CD14-positive monocyte (primary cell): ENCODE measurements around the gene HAND1. TPM values are rescaled to one million over a fixed set of nuclear protein-coding genes. Genes with fewer than 3 reads are reported as not detected.

ENCODE experiments used
- DNase-seq, 3 donors: peaks; one replicate each; pipeline ENCODE4 v3.0.0-alpha.2; 2011 to 2022
- H2AFZ ChIP-seq: 2 replicates; pipeline ENCODE4 v1.6.0; 2012; ENCODE audit warnings: mild to moderate bottlenecking, low read depth, low read length, inconsistent platforms; ENCODE audit not compliant: insufficient read depth, poor library complexity, severe bottlenecking
- H3K27ac ChIP-seq, 2 donors: 1 replicate in 1 of 2; 2 replicates in 1 of 2; pipeline ENCODE4 v1.5.1; 2012 to 2013; ENCODE audit warnings: low read length in 2 of 2, control low read depth in 1 of 2, inconsistent platforms in 1 of 2, low read depth in 1 of 2, mild to moderate bottlenecking in 1 of 2
- H3K27me3 ChIP-seq, 2 donors: one replicate each; pipeline versions ENCODE4 v1.6.0 to v1.6.1; 2011 to 2013; ENCODE audit warnings: low read length in 2 of 2; ENCODE audit not compliant: control insufficient read depth in 2 of 2, insufficient read depth in 2 of 2
- H3K36me3 ChIP-seq, 2 donors: replicated peaks in 1 of 2; 1 replicate in 1 of 2; 2 replicates in 1 of 2; pipeline versions ENCODE4 v1.5.1 to v1.6.1; 2012 to 2013; ENCODE audit warnings: low read length in 2 of 2, control low read depth in 1 of 2, inconsistent platforms in 1 of 2, mild to moderate bottlenecking in 1 of 2; ENCODE audit not compliant: insufficient read depth in 2 of 2, control insufficient read depth in 1 of 2
- H3K4me1 ChIP-seq, 2 donors: 1 replicate in 1 of 2; 2 replicates in 1 of 2; pipeline versions ENCODE4 v1.5.1 to v1.6.1; 2012 to 2013; ENCODE audit warnings: low read length in 2 of 2, control low read depth in 1 of 2, inconsistent platforms in 1 of 2, mild to moderate bottlenecking in 1 of 2, moderate library complexity in 1 of 2; ENCODE audit not compliant: insufficient read depth in 2 of 2, control insufficient read depth in 1 of 2
- H3K4me2 ChIP-seq: replicated peaks from 2 replicates; pipeline ENCODE3; 2012; ENCODE audit warnings: low read length, moderate library complexity, mild to moderate bottlenecking; ENCODE audit not compliant: poor library complexity, severe bottlenecking; ENCODE audit errors: extremely low read depth
- H3K4me3 ChIP-seq, 3 experiments: fragments of 200-600 bp in 1 of 3; sonication (generic) in 1 of 3; replicated peaks in 1 of 3; 1 replicate in 2 of 3; 2 replicates in 1 of 3; pipeline ENCODE4 v1.5.1; 2011 to 2013; ENCODE audit warnings: low read length in 3 of 3, mild to moderate bottlenecking in 3 of 3, control low read depth in 2 of 3, low read depth in 2 of 3, inconsistent platforms in 1 of 3, moderate library complexity in 1 of 3
- H3K79me2 ChIP-seq: 2 replicates; pipeline ENCODE4 v1.6.0; 2012; ENCODE audit warnings: mild to moderate bottlenecking, control low read depth, inconsistent platforms, low read length, moderate library complexity; ENCODE audit not compliant: insufficient read depth
- H3K9ac ChIP-seq: 2 replicates; pipeline ENCODE4 v1.6.0; 2017; ENCODE audit warnings: low read length, mild to moderate bottlenecking; ENCODE audit not compliant: insufficient read depth, poor library complexity, severe bottlenecking
- H3K9me3 ChIP-seq, 2 donors: replicated peaks in 1 of 2; 1 replicate in 1 of 2; 2 replicates in 1 of 2; pipeline versions ENCODE4 v1.5.1 to v1.6.1; 2012 to 2013; ENCODE audit warnings: low read length in 2 of 2, control low read depth in 1 of 2; ENCODE audit not compliant: control insufficient read depth in 1 of 2, insufficient read depth in 1 of 2
- H4K20me1 ChIP-seq: 2 replicates; pipeline ENCODE4 v1.6.0; 2012; ENCODE audit warnings: mild to moderate bottlenecking, low read length, control low read depth, moderate library complexity; ENCODE audit not compliant: insufficient read depth
- H3K27ac Mint-ChIP-seq, 7 donors: one replicate each; pipeline ENCODE4 v1.8.0; 2020; ENCODE audit warnings: mild to moderate bottlenecking in 7 of 7, mixed read lengths in 7 of 7, moderate library complexity in 6 of 7, inconsistent platforms in 2 of 7
- H3K27me3 Mint-ChIP-seq, 3 donors: one replicate each; pipeline ENCODE4 v1.8.0; 2021 to 2022; ENCODE audit warnings: low read depth in 3 of 3, mild to moderate bottlenecking in 3 of 3, mixed read lengths in 3 of 3, moderate library complexity in 3 of 3, inconsistent platforms in 1 of 3
- H3K36me3 Mint-ChIP-seq, 2 donors: one replicate each; pipeline ENCODE4 v1.8.0; 2020; ENCODE audit warnings: mixed read lengths in 2 of 2, inconsistent platforms in 1 of 2, mild to moderate bottlenecking in 1 of 2
- H3K4me1 Mint-ChIP-seq: one replicate; pipeline ENCODE4 v1.8.0; 2020; ENCODE audit warnings: mild to moderate bottlenecking, mixed read lengths
- H3K4me3 Mint-ChIP-seq, 2 donors: one replicate each; pipeline ENCODE4 v1.8.0; 2020; ENCODE audit warnings: mild to moderate bottlenecking in 2 of 2, mixed read lengths in 2 of 2, moderate library complexity in 1 of 2
- H3K9me3 Mint-ChIP-seq, 7 donors: one replicate each; pipeline ENCODE4 v1.8.0; 2020 to 2022; ENCODE audit warnings: mixed read lengths in 7 of 7, mild to moderate bottlenecking in 6 of 7, moderate library complexity in 6 of 7, inconsistent platforms in 2 of 7
- WGBS: methylation state at CpG from one replicate; pipeline ENCODE4 v1.1.5; 2013; ENCODE audit warnings: missing lambda C conversion rate; ENCODE audit not compliant: insufficient coverage; 5-methylcytosine and 5-hydroxymethylcytosine counted together
- intact Hi-C, 2 donors: fragments of 100-400 bp; cut with micrococcal nuclease; formaldehyde crosslinking; loops; one replicate each; pipeline versions ENCODE4 v1.15.0 to v1.15.1; 2023
- polyA plus RNA-seq, 3 donors: library from polyadenylated mRNA; depleted of rRNA in 1 of 3; unstranded in 2 of 3; stranded (reverse) in 1 of 3; fragments of 300-500 nt in 2 of 3; fragments of >200 nt in 1 of 3; fragmentation: Illumina TruSeq in 2 of 3; gene quantifications; 1 replicate in 2 of 3; 2 replicates in 1 of 3; pipeline ENCODE4 v1.2.3, GENCODE V29; 2012 to 2021
- TF ChIP-seq, protein P1 (sequence below): fragments of 200-600 bp; IDR thresholded peaks from one replicate; pipeline ENCODE4 v1.8.0; 2022; ENCODE audit warnings: antibody characterized with exemption, mild to moderate bottlenecking

The HAND1 gene
- polyA plus RNA-seq, 3 donors, result not detected

DNA sequence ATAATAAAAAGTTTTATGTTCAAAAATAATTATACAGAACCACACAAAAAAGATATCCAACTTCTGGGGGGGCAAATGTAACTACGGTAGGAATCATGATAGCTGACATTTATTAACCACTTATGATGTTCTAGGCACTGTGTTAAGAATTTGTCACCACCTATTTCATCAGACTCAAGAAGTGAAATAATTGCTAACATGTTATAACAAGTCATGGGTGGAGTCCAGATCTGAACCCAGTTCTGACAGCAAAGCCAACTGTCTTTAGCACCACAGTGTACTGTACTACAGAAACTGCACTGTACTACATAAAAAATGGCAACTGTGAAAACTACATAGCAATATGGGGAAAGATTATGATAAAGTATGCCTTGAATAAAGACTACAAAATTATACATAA lies 35.2 kb downstream of the HAND1 start:
- WGBS, result no CpG with 5 or more reads among the region's 1 CpG
- no peak for DNase-seq
- H3K4me2 ChIP-seq, result no peak overlapping the region
- Mint-ChIP-seq H3K4me3 (no peak overlapping the region), H3K27me3 (peaks cover 0 to 5% (median 0%) of the 10 kb centered on the region in 3 donors), H3K36me3 (peaks cover 46 to 48% of the 10 kb centered on the region in 2 donors), H3K9me3 (peaks cover 0 to under 1% (median 0%) of the 10 kb centered on the region in 7 donors), H3K4me1 (peaks cover 21% of the 10 kb centered on the region), H3K27ac (peak overlapping the region in 1 of 7 donors; percentile 50)
- intact Hi-C loops, result loop anchor here in 1 of 2 donors (10.0 kb wide), 1 partner anchor 248 kb away; the partner anchor contains the start of gene GALNT10
- H3K79me2 ChIP-seq, result peaks cover 41% of the 10 kb centered on the region
- H3K36me3 ChIP-seq, result peaks cover 39 to 52% of the 10 kb centered on the region in 2 donors
- H3K9me3 ChIP-seq, result no peaks in the 10 kb centered on the region
- no peak overlapping the region for H2AFZ ChIP-seq
- H3K27me3 ChIP-seq, result no peaks in the 10 kb centered on the region
- peaks cover 19 to 28% of the 10 kb centered on the region in 2 donors for H3K4me1 ChIP-seq
- TF ChIP-seq, protein P1, sequence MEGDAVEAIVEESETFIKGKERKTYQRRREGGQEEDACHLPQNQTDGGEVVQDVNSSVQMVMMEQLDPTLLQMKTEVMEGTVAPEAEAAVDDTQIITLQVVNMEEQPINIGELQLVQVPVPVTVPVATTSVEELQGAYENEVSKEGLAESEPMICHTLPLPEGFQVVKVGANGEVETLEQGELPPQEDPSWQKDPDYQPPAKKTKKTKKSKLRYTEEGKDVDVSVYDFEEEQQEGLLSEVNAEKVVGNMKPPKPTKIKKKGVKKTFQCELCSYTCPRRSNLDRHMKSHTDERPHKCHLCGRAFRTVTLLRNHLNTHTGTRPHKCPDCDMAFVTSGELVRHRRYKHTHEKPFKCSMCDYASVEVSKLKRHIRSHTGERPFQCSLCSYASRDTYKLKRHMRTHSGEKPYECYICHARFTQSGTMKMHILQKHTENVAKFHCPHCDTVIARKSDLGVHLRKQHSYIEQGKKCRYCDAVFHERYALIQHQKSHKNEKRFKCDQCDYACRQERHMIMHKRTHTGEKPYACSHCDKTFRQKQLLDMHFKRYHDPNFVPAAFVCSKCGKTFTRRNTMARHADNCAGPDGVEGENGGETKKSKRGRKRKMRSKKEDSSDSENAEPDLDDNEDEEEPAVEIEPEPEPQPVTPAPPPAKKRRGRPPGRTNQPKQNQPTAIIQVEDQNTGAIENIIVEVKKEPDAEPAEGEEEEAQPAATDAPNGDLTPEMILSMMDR, result no peak
- no peak overlapping the region for H3K27ac ChIP-seq
- H3K9ac ChIP-seq, result no peak overlapping the region
- H4K20me1 ChIP-seq, result peaks cover 18% of the 10 kb centered on the region
- H3K4me3 ChIP-seq, result no peak overlapping the region

DNA sequence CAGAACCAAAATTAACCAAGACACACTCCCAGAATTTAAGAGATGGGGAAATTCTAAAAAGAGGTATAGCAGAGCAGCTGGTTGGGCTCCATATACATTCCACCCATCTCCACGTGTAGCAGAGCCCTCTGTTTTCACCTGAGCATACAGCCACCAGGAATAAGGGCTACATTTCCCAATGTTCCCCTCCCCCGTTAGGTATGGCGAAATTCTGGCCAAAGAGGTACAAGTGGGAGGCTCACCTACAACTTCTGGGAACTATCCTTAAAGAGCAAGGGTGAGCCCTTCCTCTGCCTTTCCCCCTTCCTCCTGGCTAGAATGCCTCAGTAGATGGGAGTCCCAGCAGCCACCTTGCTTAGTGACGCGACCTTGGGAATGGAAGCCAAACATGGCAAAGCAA lies 37.5 kb downstream of the HAND1 start:
- no peaks in the 10 kb centered on the region for H3K9me3 ChIP-seq
- TF ChIP-seq, protein P1, result no peak
- peaks cover 48 to 74% of the 10 kb centered on the region in 2 donors for H3K36me3 ChIP-seq
- H4K20me1 ChIP-seq, result no peaks in the 10 kb centered on the region
- H3K4me1 ChIP-seq, result peaks cover 8 to 14% of the 10 kb centered on the region in 2 donors
- Mint-ChIP-seq H3K4me3 (no peak overlapping the region), H3K4me1 (peaks cover 12% of the 10 kb centered on the region), H3K36me3 (peaks cover 62 to 70% of the 10 kb centered on the region in 2 donors), H3K9me3 (peaks cover 0 to 3% (median 0%) of the 10 kb centered on the region in 7 donors), H3K27ac (no peak overlapping the region), H3K27me3 (no peaks in the 10 kb centered on the region)
- no peak overlapping the region for H3K27ac ChIP-seq
- H3K27me3 ChIP-seq, result no peaks in the 10 kb centered on the region
- H3K9ac ChIP-seq, result no peak overlapping the region
- H2AFZ ChIP-seq, result no peak overlapping the region
- WGBS, result 86% methylated on average over 1 of the region's 5 CpGs
- no peak for DNase-seq
- no peak overlapping the region for H3K4me2 ChIP-seq
- H3K79me2 ChIP-seq, result peaks cover 22% of the 10 kb centered on the region
- H3K4me3 ChIP-seq, result no peak overlapping the region
- intact Hi-C loops, result loop anchor here in 1 of 2 donors (10.0 kb wide), 1 partner anchor 246 kb away; the partner anchor contains the start of gene GALNT10
